Suppressor macrophage (primary cell): Measurements from ENCODE around the gene CANT1.

Experiments
- DNase-seq, 4 experiments: peaks; one replicate each; pipeline ENCODE4 v3.0.0-alpha.2; 2020 to 2022

Gene CANT1

DNA sequence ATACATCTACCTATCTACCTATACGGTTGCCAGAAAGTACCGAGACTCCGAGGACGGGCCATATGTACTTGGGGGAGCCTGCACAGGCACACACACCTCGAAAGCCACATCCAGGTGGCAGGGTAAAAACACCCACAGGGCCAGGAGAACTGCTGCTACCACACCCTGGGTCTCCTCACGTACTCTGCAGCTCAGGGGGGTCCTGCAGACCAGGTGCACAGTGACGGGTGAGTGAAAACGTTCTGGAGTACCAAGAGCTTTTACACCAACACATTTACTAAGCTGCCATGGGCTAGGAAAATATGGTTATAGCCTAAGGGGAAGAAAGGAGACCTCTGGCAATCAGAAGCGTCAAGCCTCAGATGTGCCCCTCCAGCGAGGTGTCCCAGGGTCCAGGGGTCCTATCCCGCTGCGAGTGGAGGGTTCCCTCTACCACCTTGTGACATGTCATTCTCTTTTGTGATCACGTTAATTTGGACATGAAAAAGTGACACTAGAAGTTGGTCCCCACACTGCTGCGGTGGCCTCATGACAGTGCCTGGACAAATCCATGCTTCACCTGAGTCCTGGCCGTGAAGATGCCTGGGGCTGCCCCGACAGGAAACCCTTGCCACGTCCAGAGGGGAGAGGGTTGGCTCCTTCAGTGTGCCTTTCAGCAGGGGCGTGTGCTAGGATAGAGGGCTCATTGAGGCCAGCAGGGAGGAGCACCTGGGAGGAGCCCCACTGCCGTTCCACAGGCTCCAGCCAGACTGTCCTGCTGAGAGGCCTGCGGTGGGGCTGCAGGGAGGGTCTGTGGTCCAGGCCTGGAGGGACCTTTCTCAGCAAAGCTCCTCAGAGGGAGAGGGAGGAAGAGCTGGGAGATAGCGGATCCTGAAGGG lies 1.8 kb downstream of the CANT1 start:
- no peak for DNase-seq

GRCh38 chr17:79006794-79007503 lies 2.6 kb downstream of the CANT1 start:
- no peak for DNase-seq

GRCh38 chr17:79006046-79006445 lies 3.5 kb downstream of the CANT1 start:
- DNase-seq = peak; percentile 27 to 75 (median 62)

GRCh38 chr17:79005063-79005861 lies 4.3 kb downstream of the CANT1 start:
- no peak for DNase-seq

- no peak for DNase-seq
These were observed 5.7 kb downstream of the CANT1 start for GRCh38 chr17:79003661-79004411.

- DNase-seq = no peak
These were observed 6.6 kb downstream of the CANT1 start for GRCh38 chr17:79002796-79003593.

DNA sequence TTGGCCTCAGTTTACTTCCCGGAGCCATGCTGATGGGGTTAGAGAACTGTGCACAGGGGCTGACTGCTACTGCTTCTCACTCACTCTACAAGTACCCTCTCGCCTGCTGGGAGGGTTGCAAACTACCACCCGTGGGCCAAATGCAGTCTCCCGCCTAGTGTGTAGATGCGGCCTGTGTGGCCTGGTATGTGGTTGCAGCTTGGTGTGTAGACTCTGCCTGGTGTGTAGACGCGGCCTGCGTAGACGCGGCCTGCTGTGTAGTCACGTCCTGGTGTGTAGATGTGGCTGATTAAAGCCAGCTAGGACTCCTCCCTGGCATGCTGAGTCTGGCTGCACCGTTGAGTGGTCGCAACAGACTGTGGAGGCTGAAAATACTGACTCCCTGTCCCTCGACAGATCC lies 7.3 kb downstream of the CANT1 start:
- no peak for DNase-seq

- no peak for DNase-seq
These were observed 8.2 kb downstream of the CANT1 start for GRCh38 chr17:79001190-79002020.

DNA sequence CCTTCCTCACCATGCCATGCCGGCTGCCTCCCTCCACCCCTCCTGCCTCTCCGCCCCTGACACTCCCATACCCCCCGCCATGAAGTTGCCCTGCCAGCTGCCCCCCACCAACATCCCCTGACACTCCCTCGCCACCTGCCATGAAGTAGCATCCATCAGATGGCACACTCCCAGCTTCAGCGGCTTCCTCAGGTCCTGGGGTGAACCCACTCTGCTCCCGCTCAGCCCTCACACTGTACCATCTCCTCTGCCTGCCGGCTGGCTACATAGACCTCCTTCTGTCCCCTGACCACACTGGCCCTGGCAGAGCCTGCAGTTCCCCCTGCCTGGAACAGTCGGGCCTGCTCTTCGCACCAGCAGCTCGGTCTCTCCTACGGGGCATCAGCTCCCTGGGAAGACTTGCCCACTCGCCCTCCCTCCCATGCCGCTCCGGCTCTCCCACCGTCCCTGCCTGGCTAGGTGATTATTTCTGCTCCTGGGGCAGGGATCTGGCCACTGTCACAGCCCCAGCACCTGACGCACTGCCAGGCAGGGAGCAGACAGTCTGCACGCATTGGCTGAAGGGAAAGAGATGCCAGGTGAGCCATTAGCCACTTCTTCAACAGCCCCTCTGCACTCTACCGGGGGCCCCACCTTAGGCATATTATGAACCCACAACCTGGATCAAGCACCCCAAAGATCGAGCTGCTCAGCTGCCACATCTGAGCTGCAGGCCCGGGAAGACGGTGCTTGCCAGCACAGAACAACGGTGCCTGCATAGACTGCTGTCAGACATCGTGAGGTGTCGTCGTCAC lies 9.0 kb downstream of the CANT1 start:
- DNase-seq = no peak

- no peak for DNase-seq
These were observed 9.6 kb downstream of the CANT1 start for GRCh38 chr17:78999947-79000395.

- no peak for DNase-seq
These were observed 10.4 kb downstream of the CANT1 start for GRCh38 chr17:78999056-78999768.

GRCh38 chr17:78998311-78999055 lies 11.1 kb downstream of the CANT1 start:
- DNase-seq = no peak

GRCh38 chr17:78997881-78998280 lies 11.7 kb downstream of the CANT1 start:
- DNase-seq = no peak

DNA sequence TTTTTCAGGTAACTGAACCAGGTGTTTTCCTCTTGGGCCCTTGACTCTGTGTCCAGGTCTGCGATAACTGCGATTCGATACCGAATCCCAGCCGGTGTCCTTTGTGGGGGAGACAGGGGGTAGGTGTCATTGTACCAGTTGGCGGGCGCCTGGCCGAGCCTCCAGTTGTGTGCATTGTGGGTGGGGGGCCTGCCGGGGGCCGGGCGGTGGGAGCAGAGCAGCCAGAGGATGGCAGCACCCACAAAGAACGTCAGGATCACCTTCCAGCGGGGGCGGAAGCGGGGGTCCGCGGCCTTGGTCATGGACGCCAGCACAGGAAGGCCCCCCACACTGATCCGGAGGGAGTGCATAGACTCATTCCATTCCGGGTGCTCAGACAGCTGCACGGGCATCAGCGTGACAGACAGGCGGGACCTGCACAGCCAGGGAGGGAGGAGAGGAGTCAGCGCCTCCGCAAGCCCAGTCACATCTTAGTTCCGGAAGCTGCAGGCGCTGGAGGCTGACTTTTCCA lies 12.3 kb downstream of the CANT1 start:
- no peak for DNase-seq

DNA sequence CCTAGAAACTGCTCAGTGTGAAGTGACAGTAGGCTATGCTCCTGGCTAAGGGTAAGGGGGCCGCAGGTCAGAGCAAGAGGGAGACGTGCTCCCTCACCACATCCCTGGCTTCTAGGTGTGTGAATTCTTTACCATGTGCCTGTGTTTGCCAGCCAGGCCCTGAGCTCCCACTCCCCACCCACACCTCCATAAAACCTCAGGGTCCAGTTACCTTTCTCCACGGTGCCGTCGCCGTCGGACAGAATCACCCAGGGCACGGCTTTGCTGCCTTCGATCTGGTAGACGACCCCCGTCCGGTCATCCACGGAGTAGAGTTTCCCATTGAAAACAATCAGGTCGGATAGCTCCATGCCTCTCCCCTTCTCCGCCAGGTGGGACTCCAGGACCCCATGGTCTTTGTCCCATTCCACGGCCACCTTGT lies 12.8 kb downstream of the CANT1 start:
- no peak for DNase-seq

GRCh38 chr17:78995761-78996451 lies 13.7 kb downstream of the CANT1 start:
- no peak for DNase-seq
